SK-N-SH (cell line): ENCODE data around the gene TULP4. TPM values are rescaled to one million over a fixed set of nuclear protein-coding genes. Genes with fewer than 3 reads are reported as not detected.

Source experiments
- CTCF ChIA-PET: fragments of 300-600, 350-600 bp; formaldehyde crosslinking; extraction: SDS; loops from one replicate; lab custom pipeline; 2021; lab: Yijun Ruan, JAX
- POLR2A ChIA-PET: fragments of 350-600 bp; sonication (Branson Sonifier 250); formaldehyde crosslinking; extraction: SDS; loops from one replicate; lab custom pipeline; 2020; ENCODE audit warnings: antibody characterized with exemption, inconsistent platforms; lab: Yijun Ruan, JAX
- DNase-seq: peaks from one replicate; pipeline ENCODE4 v3.0.0; 2012
- H2AFZ ChIP-seq: fragments of 200-600 bp; sonication (generic); 2 replicates; pipeline ENCODE4 v1.8.1; 2016; ENCODE audit warnings: antibody characterized with exemption, mild to moderate bottlenecking, low read depth
- H3F3A ChIP-seq: fragments of 200-600 bp; sonication (generic); replicated peaks from 2 replicates; pipeline ENCODE3; 2016; ENCODE audit warnings: antibody characterized with exemption, mild to moderate bottlenecking; ENCODE audit not compliant: insufficient read depth
- H3K27ac ChIP-seq, 2 experiments: fragments of 200-500 bp in 1 of 2; fragments of 200-600 bp in 1 of 2; sonication (Bioruptor generic) in 1 of 2; sonication (generic), shearing (Covaris generic) in 1 of 2; 2 replicates each; pipeline versions ENCODE4 v1.5.1 to v1.6.1; 2014 to 2016; ENCODE audit warnings: low read depth in 2 of 2, inconsistent platforms in 1 of 2, low read length in 1 of 2, mild to moderate bottlenecking in 1 of 2, mixed read lengths in 1 of 2
- H3K27me3 ChIP-seq: fragments of 200-600 bp; sonication (generic), shearing (Covaris generic); 2 replicates; pipeline ENCODE4 v1.6.1; 2016; ENCODE audit warnings: mixed run types; ENCODE audit not compliant: insufficient read depth
- H3K36me3 ChIP-seq, 2 experiments: fragments of 200-500 bp in 1 of 2; fragments of 200-600 bp in 1 of 2; sonication (Bioruptor generic) in 1 of 2; sonication (generic) in 1 of 2; replicated peaks in 1 of 2; 2 replicates each; pipeline versions ENCODE3 to v1.5.1; 2014 to 2016; ENCODE audit warnings: low read length in 1 of 2, mild to moderate bottlenecking in 1 of 2; ENCODE audit not compliant: insufficient read depth in 2 of 2, control insufficient read depth in 1 of 2
- H3K4me1 ChIP-seq, 2 experiments: fragments of 200-500 bp in 1 of 2; fragments of 200-600 bp in 1 of 2; sonication (Bioruptor generic) in 1 of 2; sonication (generic), shearing (Covaris generic) in 1 of 2; 2 replicates each; pipeline versions ENCODE4 v1.5.1 to v1.6.1; 2014 to 2016; ENCODE audit warnings: low read depth in 1 of 2, low read length in 1 of 2, mixed run types in 1 of 2; ENCODE audit not compliant: insufficient read depth in 2 of 2, control insufficient read depth in 1 of 2
- H3K4me2 ChIP-seq: fragments of 200-600 bp; sonication (generic), shearing (Covaris generic); 2 replicates; pipeline ENCODE4 v1.6.1; 2017; ENCODE audit warnings: mixed run types
- H3K4me3 ChIP-seq, 2 experiments: fragments of 200-500 bp in 1 of 2; fragments of 200-600 bp in 1 of 2; sonication (Bioruptor generic) in 1 of 2; sonication (generic), shearing (Covaris generic) in 1 of 2; 2 replicates each; pipeline versions ENCODE4 v1.5.1 to v1.8.1; 2014 to 2016; ENCODE audit warnings: low read depth in 2 of 2, inconsistent platforms in 1 of 2, low read length in 1 of 2, mild to moderate bottlenecking in 1 of 2, mixed read lengths in 1 of 2, moderate library complexity in 1 of 2
- H3K79me2 ChIP-seq: fragments of 200-600 bp; sonication (generic); 2 replicates; pipeline ENCODE4 v1.8.1; 2017; ENCODE audit warnings: mild to moderate bottlenecking; ENCODE audit not compliant: insufficient read depth
- H3K9ac ChIP-seq: fragments of 200-600 bp; sonication (generic); 2 replicates; pipeline ENCODE4 v1.6.1; 2017; ENCODE audit warnings: mixed run types
- H3K9me2 ChIP-seq: fragments of 200-600 bp; sonication (generic); 2 replicates; pipeline ENCODE4 v1.6.1; 2017; ENCODE audit warnings: mixed run types
- H3K9me3 ChIP-seq: fragments of 200-600 bp; sonication (generic); 2 replicates; pipeline ENCODE4 v1.6.1; 2017; ENCODE audit warnings: mixed run types, mild to moderate bottlenecking, moderate library complexity
- H4K20me1 ChIP-seq: fragments of 200-600 bp; sonication (generic); 2 replicates; pipeline ENCODE4 v1.6.1; 2017; ENCODE audit warnings: mild to moderate bottlenecking, mixed run types; ENCODE audit not compliant: insufficient read depth
- EZH2phosphoT487 ChIP-seq: fragments of 200-600 bp; sonication (generic); IDR thresholded peaks from 2 replicates; pipeline ENCODE4 v1.6.1; 2017; ENCODE audit warnings: low read depth, mixed run types, mild to moderate bottlenecking, antibody characterized with exemption, moderate library complexity, borderline replicate concordance
- GABPA ChIP-seq: IDR thresholded peaks from 2 replicates; pipeline ENCODE4 v1.4.0; 2012; ENCODE audit warnings: low read depth, mild to moderate bottlenecking
- IRF3 ChIP-seq: fragments of 150-350 bp; IDR thresholded peaks from 2 replicates; pipeline ENCODE4 v1.6.1; 2016; ENCODE audit warnings: mild to moderate bottlenecking, low read depth, low read length
- JUND ChIP-seq: IDR thresholded peaks from 2 replicates; pipeline ENCODE4 v1.4.0; 2012
- MXI1 ChIP-seq: IDR thresholded peaks from 2 replicates; pipeline ENCODE4 v1.6.1; 2012; ENCODE audit warnings: mild to moderate bottlenecking, low read depth, low read length, improper control_type of control experiment
- NFIC ChIP-seq: IDR thresholded peaks from 2 replicates; pipeline ENCODE4 v1.4.0; 2012; ENCODE audit warnings: borderline replicate concordance
- NRF1 ChIP-seq: IDR thresholded peaks from 2 replicates; pipeline ENCODE4 v1.6.1; 2012; ENCODE audit warnings: low read depth, mild to moderate bottlenecking, low read length
- PBX3 ChIP-seq: IDR thresholded peaks from 2 replicates; pipeline ENCODE4; 2012
- RCOR1 ChIP-seq: fragments of 150-350 bp; IDR thresholded peaks from 2 replicates; pipeline ENCODE4 v1.6.1; 2017; ENCODE audit warnings: antibody characterized with exemption, low read length
- SIN3A ChIP-seq: IDR thresholded peaks from 2 replicates; pipeline ENCODE4 v1.6.1; 2012; ENCODE audit warnings: low read depth, mild to moderate bottlenecking, low read length, moderate library complexity, borderline replicate concordance
- TAF1 ChIP-seq: IDR thresholded peaks from 2 replicates; pipeline ENCODE4 v1.6.1; 2012; ENCODE audit warnings: low read depth, mild to moderate bottlenecking, low read length, moderate library complexity, borderline replicate concordance
- TCF12 ChIP-seq: IDR thresholded peaks from 2 replicates; pipeline ENCODE4 v1.4.0; 2012
- TEAD4 ChIP-seq: IDR thresholded peaks from 2 replicates; pipeline ENCODE4 v1.4.0; 2012; ENCODE audit warnings: mild to moderate bottlenecking, borderline replicate concordance; ENCODE audit not compliant: insufficient read depth
- USF2 ChIP-seq: fragments of 150-350 bp; IDR thresholded peaks from 2 replicates; pipeline ENCODE4 v1.6.1; 2017; ENCODE audit warnings: antibody characterized with exemption, low read length, low read depth, borderline replicate concordance
- YY1 ChIP-seq: IDR thresholded peaks from 2 replicates; pipeline ENCODE4 v1.4.0; 2012; ENCODE audit warnings: low read depth, mild to moderate bottlenecking
- WGBS: methylation state at CpG from one replicate; pipeline ENCODE4 v1.1.6; 2017; ENCODE audit warnings: low lambda C conversion rate; 5-methylcytosine and 5-hydroxymethylcytosine counted together
- polyA plus RNA-seq, 3 experiments: library from polyadenylated mRNA; depleted of rRNA; stranded (reverse); fragments of >200 nt; gene quantifications; 2 replicates each; pipeline ENCODE4 v1.2.3, GENCODE V29; 2012

TULP4 gene
- polyA plus RNA-seq, 1 of the 3 experiments (the other 2 are of a cell fraction): 5.9 TPM

GRCh38 chr6:158266131-158266530 is 46.1 kb upstream of the TULP4 start:
- Histone ChIP-seq H3K36me3 (peaks cover 11 to 12% of the 10 kb centered on the region in 2 experiments), H3K4me2 (no peak overlapping the region), H3K27ac (no peak overlapping the region), H3K27me3 (no peaks in the 10 kb centered on the region), H3K9me2 (no peaks in the 10 kb centered on the region), H2AFZ (no peak overlapping the region), H3K79me2 (peaks cover 64% of the 10 kb centered on the region), H3K9me3 (no peaks in the 10 kb centered on the region), H3K4me1 (no peaks in the 10 kb centered on the region; a peak in 1 of 4 replicates), H3F3A (no peaks in the 10 kb centered on the region), H4K20me1 (0 out of 2 replicates have a peak, but pooled peaks cover 5% of the 10 kb centered on the region), H3K4me3 (no peak overlapping the region), H3K9ac (no peak overlapping the region)
- CTCF ChIA-PET: interaction anchor here (0.7 to 1.5 kb wide), 3 partner anchors 9 to 230 kb away, joined by 3 to 5 read pairs (median 4); no protein-coding TSS in a partner anchor
- WGBS: 96% methylated on average over 9 of the region's 9 CpGs
- POLR2A ChIA-PET: interaction anchor here (0.6 kb wide), 1 partner anchor 166 kb away, joined by 5 read pairs; no protein-coding TSS in a partner anchor
- TF ChIP-seq PBX3: no peak
- no peak for TF ChIP-seq NFIC
- TF ChIP-seq YY1: no peak
- TF ChIP-seq USF2: no peak
- no peak for TF ChIP-seq RCOR1
- TF ChIP-seq EZH2phosphoT487: no peak
- no peak for TF ChIP-seq TAF1
- TF ChIP-seq MXI1: no peak
- no peak for TF ChIP-seq JUND
- TF ChIP-seq GABPA: no peak
- TF ChIP-seq SIN3A: no peak
- no peak for TF ChIP-seq TEAD4
- TF ChIP-seq TCF12: no peak
- no peak for TF ChIP-seq IRF3
- no peak for TF ChIP-seq NRF1
- no peak for DNase-seq
